Kidney epithelial cell (primary cell): ENCODE data around the gene ELF2. TPM values are rescaled to one million over a fixed set of nuclear protein-coding genes. Genes with fewer than 3 reads are reported as not detected.

Experiments used
- DNase-seq: peaks from one replicate; pipeline ENCODE4 v3.0.0-alpha.2; 2010; ENCODE audit warnings: low read depth
- H3K27me3 ChIP-seq: 2 replicates; pipeline ENCODE4 v1.6.0; 2011; ENCODE audit warnings: low read length; ENCODE audit not compliant: control insufficient read depth, insufficient read depth
- H3K36me3 ChIP-seq: 2 replicates; pipeline ENCODE4 v1.5.1; 2011; ENCODE audit warnings: low read length; ENCODE audit not compliant: control insufficient read depth, insufficient read depth
- H3K4me3 ChIP-seq: 2 replicates; pipeline ENCODE4 v1.5.1; 2011; ENCODE audit warnings: low read depth, mild to moderate bottlenecking, control low read depth, low read length
- CTCF ChIP-seq: IDR thresholded peaks from 2 replicates; pipeline ENCODE4 v1.5.1; 2011; ENCODE audit warnings: mild to moderate bottlenecking, moderate library complexity, low read length, control low read depth, inconsistent platforms; ENCODE audit not compliant: insufficient read depth, poor library complexity, severe bottlenecking
- total RNA-seq: library from RNA; depleted of rRNA; stranded (reverse); fragments of >200 nt; gene quantifications from 2 replicates; pipeline ENCODE4 v1.2.3, GENCODE V29; 2015

Gene ELF2
- total RNA-seq, 1 donor from 2014 or later: 14.3 TPM

GRCh38 chr4:139053909-139054308, 123.1 kb downstream of the ELF2 start:
- DNase-seq: no peak
- peaks cover 1% of the 10 kb centered on the region for H3K36me3 ChIP-seq
- no peaks in the 10 kb centered on the region for H3K27me3 ChIP-seq
- TF ChIP-seq CTCF: no peak
- no peak overlapping the region for H3K4me3 ChIP-seq

- DNase-seq: no peak
- Histone ChIP-seq H3K4me3 (no peak overlapping the region), H3K27me3 (no peaks in the 10 kb centered on the region), H3K36me3 (peaks cover 1% of the 10 kb centered on the region)
- TF ChIP-seq CTCF: no peak
Measured at GRCh38 chr4:139050446-139050845, 126.6 kb downstream of the ELF2 start.

GRCh38 chr4:139048026-139048425, 129.0 kb downstream of the ELF2 start:
- Histone ChIP-seq H3K36me3 (peaks cover 2% of the 10 kb centered on the region), H3K4me3 (no peak overlapping the region), H3K27me3 (no peaks in the 10 kb centered on the region)
- no peak for DNase-seq
- TF ChIP-seq CTCF: no peak

- Histone ChIP-seq H3K36me3 (peaks cover 1% of the 10 kb centered on the region), H3K27me3 (no peaks in the 10 kb centered on the region), H3K4me3 (no peak overlapping the region)
- TF ChIP-seq CTCF: no peak
- DNase-seq: no peak
Measured at GRCh38 chr4:139044291-139044690, 132.7 kb downstream of the ELF2 start.

GRCh38 chr4:139042981-139043460, 134.0 kb downstream of the ELF2 start:
- DNase-seq: no peak
- no peak for TF ChIP-seq CTCF
- H3K4me3 ChIP-seq: no peak overlapping the region
- peaks cover 1% of the 10 kb centered on the region for H3K36me3 ChIP-seq
- H3K27me3 ChIP-seq: no peaks in the 10 kb centered on the region

- no peak for TF ChIP-seq CTCF
Measured at GRCh38 chr4:139038874-139039443, 138.1 kb downstream of the ELF2 start.

More at GRCh38 chr4:139038874-139039443, 138.1 kb downstream of the ELF2 start:
- H3K27me3 ChIP-seq: no peaks in the 10 kb centered on the region
- no peak for DNase-seq
- H3K36me3 ChIP-seq: no peaks in the 10 kb centered on the region
- H3K4me3 ChIP-seq: no peak overlapping the region
